DMS53 treated with DMSO at 0.1 percent for 48 hours (cell line): ENCODE results near the gene CMKLR1.

ENCODE experiments used
- DNase-seq: peaks from one replicate; lab custom pipeline; 2025; ENCODE audit not compliant: unreplicated experiment; lab: John Stamatoyannopoulos, UW

Gene CMKLR1, protein sequence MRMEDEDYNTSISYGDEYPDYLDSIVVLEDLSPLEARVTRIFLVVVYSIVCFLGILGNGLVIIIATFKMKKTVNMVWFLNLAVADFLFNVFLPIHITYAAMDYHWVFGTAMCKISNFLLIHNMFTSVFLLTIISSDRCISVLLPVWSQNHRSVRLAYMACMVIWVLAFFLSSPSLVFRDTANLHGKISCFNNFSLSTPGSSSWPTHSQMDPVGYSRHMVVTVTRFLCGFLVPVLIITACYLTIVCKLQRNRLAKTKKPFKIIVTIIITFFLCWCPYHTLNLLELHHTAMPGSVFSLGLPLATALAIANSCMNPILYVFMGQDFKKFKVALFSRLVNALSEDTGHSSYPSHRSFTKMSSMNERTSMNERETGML

DNA sequence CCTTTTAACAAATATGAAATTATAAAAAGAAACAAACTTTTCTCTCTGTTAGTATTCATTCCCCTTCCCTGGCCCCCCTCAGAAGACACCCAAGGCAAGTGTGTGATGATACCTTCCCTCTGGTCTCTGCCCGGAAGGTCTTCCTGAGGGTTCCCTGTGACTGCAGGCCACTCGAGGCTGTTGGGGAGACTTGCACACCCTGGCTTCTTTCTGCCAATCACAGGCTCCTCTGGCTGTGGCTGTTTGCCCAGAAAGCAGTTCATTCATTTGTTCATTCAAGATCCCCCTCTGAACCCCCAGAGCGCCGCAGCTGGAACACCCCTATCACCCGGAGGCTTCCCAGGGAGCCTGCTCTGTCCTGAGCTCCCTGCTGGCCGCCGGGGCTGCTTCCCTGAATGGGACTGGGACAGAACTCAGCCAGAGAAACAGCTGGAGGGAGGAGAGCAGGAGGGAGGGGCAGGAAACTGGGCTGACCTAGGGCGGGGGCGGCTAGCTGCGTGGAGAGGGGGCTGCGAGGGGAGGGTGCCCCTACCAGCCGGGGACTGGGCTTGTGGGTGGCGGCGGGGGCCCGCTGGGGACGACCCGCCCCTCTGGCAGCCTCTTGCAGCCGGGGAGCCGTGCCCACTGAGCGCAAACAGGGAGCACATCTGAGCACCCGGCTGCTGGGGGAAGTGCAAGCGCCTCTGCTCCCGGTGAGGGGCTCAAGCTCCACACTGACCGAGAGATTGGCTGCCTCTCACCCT, at the start of gene CMKLR1:
Gene CMKLR1, minus strand, starts transcription at position 397 of the 743 bp plus-strand sequence. CDS start 45,720 bp downstream, outside the sequence.
- DNase-seq = no peak

DNA sequence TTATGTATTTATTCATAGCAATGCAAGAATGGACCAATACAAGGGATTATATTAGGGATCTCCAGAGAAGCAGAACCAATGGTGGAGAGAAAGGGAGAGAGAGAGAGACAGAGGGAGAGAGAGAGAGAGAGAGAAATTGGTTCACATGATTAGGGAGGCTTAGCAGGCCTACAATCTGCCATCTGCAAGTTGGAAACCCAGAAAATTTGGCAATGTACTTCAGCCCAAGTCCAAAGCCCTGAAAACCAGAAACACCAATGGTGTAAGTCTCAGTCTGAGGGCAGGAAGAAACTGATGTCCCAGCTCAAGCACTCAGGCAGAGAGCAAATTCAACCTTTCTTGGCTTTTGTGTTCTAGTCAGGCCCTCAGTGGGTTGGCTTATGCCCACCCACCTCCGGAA, 48.7 kb upstream of the CMKLR1 start:
- DNase-seq = no peak

DNA sequence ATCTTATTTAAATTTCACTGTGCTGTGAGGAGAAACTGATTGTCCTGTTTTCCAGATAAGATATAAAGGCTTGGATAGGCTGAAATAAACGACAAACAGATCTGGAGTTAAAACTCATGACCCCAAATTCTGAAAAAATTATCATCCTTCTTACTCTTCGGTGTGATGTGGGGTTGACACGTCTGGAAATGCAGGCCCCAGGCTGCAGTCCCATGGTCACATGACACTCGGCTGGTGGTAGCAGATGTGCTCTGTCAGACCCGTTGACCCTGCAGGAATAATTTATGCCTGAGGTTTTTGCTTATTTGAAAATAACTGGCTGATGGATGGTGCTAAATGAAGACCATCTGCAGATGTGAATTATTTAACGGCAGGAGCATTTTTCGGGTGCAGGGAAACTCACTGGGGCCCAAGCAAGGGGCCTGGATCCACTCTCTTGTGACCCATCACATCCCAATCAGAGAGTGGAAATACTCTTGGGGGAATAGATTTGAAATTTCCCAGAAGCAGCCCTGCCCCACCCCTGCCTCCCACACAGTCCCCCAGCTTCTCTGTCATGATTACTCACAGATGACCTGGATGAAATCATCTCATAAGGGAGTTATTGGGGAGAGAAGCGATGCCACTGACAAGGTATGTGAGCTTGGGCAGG, 47.7 kb upstream of the CMKLR1 start:
- DNase-seq = no peak

DNA sequence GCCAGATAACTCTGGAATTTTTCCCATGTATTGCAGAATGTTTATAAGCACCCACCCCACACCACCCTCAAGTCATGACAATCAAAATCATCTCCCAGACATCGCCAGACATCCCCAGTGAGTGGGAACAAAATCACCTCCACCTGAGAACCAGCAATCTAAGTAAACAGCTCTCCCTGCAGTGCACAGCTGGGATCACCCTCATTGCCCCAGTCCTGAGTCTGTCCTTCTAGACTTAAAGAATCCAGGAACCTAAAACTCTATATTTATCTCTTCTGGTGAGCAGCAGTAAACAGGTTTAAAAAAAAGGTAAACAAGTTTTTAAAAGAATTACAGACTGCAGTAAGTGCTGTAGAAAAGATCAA, 43.3 kb upstream of the CMKLR1 start:
- DNase-seq = no peak

DNA sequence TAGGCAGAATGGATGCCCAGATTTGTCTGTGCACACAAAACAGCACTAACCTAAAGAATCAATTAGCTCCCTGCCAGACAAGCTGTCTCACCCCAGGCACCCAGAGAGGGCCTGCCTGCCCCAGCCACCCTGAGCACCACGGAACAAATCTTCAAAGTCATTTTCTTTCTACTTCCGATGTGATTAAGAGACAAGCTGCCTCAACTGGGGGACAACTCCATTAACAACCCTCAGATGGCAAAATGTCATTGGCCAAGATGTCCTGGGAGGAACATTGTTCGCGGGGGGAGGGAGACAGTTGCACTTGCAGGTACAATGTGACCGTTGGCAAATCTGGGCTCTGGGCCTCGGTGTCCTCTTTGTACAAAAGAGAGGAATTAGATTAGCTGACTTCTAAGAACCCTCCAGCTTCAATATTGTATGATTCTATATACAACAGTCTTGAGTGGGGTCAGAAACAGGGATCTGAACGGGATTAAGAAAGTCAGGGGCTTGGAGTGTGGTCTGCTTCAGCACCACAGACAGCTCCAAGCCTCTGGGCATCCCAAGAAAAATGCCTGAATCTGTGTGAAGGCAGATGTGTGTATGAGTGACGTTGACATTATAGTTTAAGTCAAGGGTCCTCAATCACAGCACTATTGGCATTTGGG, 42.8 kb upstream of the CMKLR1 start:
- DNase-seq = no peak

DNA sequence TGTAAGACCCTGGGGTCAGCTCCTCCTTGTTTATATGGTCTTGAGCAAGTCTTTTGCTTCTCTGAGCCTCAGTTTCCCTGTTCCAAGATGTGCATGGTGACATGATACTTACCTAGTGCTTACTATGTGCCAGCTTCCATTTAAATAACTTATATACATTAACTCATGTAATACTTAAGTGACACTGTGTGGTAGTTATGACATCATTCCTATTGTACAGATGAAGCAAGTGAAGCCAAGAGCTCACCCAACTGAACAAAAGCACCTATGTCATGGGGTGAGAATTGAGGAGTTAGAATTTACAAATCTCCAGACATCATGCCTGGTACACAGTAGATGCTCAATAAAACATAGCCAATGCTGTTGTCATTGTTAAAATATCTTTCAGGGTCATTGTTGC, 41.3 kb upstream of the CMKLR1 start:
- no peak for DNase-seq

DNA sequence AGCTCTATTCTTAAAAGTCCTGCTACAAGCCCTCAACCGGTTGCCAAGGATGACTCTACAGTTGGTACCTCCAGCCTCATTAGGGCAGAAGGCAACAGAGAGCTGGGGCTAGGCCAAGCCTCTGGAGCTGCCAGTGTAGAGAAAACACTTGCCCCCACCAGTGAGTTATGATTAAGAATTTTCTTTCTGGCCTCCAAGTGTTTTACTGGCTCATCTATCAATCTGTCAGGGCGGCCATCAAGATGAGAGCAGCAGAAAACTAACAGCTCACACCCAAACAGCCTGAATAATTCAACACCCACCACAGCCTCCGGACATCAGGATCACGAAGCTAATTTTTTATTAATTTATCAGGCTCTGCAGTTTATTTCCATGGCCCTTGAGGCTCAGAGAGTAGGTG, 40.7 kb upstream of the CMKLR1 start:
- DNase-seq = no peak

DNA sequence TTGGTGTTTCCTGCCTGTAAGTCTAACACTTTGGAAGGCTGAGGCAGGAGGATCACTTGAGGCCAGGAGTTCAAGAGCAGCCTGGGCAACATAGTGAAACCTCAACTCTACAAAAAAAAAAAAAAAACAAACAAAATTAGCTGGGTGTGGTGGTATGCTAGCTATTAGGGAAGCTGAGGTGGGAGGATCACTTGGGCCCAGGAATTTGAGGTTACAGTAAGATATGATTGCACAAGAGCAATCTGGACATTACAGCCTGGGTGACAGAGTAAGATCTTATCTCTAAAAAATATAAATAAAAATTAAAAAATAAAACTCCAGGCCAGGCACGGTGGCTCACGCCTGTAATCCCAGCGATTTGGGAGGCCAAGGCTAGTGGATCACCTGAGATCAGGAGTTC, 39.8 kb upstream of the CMKLR1 start:
- no peak for DNase-seq

DNA sequence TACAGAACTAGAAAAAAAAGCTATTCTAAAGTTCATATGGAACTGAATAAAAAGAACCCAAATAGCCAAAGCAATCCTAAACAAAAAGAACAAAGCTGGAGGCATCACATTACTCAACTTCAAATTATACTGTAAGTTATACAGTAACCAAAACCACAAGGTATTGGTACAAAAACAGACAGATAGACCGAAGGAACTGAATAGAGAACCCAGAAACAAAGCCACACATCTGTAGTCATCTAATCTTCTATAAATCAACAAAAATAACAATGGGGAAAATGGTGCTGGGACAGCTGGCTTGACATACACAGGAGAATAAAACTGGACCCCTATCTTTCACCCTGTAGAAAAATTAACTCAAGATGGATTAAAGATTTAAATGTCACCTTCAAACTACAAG, 38.1 kb upstream of the CMKLR1 start:
- DNase-seq = no peak

DNA sequence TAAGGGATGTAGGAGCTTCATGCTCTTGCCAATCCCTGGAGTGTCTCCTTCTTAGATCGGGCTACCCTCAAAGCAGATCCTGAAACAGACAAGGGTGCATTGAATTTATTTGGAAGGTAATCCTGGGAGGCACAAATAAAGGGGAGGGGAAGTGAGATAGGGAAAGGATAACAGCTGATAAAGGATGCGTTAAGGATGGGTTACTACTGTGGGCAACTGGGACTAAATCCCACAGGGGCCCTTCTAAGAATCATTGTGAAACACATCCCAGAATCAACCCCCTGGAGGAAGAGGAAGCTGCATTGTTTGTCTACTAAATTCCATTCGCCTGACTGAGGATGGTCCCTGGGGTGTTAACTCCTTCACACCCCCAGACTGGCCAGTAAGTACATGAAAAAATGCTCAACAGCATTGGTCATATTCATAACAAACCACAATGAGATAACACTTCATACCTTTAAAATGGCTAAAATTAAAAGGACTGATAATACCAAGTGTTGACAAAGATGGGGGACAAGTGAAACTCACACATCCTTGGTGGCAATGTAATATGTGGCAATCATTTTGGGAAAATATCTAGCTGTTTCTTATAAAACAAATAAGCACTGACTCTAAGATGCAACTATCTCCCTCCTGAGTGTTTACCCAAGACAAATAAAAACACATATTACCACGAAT, 37.0 kb upstream of the CMKLR1 start:
- no peak for DNase-seq

DNA sequence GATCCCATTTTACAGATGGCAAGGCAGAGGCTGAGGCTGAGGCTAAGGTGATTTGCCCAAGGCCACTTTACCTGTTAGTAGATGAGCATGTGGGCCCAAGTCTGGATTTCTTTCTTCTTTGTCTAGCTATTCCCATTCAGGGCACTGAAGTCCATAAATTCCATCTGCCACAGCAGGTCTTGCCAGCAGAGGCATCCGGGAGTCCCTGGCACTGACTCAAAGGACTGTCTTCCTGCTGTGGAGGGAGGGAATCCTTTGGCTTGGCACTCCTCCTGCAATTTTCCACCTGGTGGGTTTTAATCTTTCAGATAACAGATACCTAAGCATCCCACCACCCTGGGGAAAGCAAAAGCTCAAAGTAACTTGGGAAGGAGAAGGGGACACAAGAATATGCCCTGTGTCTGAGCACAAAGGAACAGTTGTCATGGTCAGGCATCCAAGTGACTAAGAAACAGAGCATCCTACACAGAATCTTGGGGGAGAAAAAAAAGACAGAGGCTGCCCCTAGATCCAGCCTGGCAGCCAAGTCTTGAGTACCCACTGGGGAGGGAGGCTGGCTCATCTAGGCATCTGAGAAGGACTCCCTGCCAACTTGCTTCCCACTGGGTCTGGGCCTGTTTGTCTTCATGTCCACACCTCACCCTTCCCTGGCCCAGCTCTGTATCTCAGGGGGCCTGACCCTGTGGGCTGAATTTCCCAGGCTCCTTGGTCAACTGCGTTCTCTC, 35.6 kb upstream of the CMKLR1 start:
- no peak for DNase-seq

DNA sequence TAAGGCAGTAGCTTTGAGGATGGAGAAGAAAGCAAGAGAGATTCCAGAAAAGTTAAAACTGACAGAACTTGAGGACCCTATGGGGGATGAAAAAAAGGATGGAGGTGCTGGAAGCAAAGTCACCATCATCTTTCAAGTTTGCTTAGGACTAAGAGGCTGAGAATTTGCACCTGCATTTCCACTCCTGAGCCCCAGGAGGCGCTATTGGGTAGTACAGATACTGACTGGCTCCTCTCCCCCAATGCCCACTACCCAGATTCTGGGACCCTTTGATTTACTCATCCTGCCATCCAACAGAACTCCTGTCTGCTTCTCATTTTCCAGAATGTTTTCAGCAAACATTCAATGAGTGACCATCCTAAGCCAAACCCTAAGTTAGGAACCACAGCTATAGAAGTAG, 34.0 kb upstream of the CMKLR1 start:
- DNase-seq = no peak

DNA sequence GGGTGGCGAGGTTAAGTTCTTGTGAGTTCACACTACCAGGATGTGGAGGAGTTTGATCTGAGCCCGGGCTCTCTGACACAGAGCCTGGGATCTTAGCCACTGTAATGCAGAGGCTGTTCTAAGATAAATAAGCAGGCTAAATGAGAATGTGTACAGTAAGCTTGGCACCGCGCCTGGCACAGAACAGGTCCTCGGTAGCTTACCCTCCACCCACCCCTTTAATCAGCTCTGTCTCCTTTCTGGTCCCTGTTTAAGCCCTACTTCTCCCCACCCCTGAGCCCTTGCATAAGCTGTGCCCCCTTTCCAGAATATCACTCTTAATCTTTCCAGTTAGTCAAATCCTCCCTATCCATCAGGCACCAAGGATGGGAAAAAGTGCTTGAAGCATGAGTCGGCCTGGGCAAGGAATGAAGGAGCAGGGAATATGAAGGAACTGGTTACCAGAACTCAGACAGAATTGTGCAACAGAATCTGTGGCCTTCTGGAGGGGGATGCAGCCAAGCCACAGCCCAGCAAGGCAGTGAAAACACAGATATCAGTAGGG, 32.8 kb upstream of the CMKLR1 start:
- DNase-seq = no peak

DNA sequence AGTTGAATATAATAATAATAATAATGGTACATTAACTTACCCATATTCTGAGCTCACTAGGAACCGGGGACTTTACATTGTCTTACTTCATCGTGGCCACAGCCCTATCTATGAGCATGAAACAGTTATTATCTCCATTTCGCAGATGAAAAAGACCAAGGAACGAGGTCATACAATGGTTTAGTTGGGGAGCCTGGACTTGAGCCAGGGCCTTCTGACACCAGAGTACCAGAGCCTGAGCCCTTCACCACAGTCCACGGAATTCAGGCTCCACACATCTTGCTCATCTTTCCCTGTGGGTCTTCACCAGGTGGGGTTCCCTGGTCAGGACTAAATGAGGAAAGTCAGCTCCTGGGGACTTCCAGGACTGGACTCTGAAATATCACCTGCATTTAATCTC, 31.3 kb upstream of the CMKLR1 start:
- no peak for DNase-seq

DNA sequence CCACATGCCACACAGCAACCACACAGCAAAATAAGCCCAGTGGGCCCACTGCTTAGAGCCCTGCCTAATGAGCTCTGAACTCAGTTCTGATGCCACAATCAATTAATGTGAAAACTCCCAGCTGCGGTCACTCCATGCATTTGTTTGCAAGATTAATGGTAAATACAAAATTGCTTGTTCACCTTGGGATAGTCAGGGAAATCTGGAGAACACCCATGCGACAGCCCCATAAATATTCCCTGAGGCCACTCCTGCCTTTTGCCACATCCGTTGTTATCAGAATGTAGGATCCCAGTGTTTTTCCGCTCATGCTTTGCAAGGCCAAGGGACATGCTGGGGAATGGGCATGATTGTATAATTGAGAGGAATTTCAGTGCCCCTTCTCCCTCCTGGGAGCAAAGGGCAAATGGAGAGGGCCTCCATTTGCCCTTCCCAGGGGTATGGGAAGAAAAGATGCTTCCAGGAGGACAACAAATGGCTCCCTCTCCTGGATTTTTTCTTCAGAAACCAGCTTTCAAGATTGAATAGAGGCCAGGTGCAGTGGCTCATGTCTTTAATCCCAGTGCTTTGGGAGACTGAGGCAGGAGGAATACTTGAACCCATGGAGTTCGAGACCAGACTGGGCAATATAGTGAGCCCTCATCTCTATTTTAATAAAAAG, 30.8 kb upstream of the CMKLR1 start:
- no peak for DNase-seq

DNA sequence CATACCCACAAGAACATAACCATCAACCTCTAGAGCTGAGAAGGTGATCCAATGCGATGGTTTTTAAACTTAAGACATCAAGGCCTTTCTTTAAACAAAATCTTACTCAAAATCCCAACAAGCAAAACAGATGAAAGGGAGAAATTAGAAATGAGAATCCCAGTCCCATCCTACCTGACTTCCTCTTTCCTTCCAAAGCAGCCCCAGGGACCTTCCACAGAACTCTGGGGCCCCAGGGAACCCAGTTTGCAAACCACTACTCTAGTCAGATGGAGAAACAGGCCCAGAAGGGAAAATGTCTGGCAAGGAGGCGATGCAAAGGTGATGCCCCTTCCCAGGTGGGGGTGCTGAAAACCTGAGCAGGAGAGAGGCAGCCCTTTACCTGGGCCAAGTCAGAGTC, 29.0 kb upstream of the CMKLR1 start:
- no peak for DNase-seq

DNA sequence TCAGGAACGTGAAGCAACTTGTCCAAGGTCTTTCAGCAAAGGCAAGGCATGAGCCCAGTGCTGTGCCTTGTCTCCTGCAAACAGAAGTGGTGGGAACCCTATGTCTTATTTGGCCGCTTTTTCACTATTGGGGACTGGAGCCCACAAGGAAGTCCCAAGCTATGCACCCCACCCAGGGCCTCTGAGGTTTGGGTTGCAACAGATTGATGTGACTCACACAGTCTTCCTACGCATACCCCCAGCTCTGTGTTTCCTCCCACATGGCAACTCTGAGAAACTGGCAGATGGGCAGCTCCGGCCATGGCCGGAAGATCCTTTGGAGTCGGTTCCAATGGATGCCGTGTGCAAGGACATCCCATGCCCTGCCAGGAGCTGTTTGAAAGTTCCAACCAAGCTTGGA, 28.3 kb upstream of the CMKLR1 start:
- DNase-seq = no peak

DNA sequence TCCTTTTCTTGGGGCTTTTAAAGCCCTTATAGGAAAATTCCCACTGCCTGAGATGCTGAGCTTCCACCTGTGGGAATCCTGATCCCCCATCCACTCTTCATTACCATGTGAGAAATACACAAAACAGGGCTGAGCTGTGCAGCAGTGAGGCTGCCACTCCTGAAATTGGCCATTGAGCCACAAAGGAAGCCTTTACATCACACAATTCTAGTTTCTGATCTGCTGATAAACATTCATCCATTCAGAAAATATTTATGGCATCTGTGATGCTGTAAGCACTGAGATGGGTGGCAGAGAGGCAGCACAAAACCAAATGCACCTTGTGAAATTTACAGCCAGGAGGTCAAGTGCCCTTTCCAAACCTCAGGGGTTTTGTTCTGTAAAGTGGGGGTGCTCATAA, 26.2 kb upstream of the CMKLR1 start:
- no peak for DNase-seq

DNA sequence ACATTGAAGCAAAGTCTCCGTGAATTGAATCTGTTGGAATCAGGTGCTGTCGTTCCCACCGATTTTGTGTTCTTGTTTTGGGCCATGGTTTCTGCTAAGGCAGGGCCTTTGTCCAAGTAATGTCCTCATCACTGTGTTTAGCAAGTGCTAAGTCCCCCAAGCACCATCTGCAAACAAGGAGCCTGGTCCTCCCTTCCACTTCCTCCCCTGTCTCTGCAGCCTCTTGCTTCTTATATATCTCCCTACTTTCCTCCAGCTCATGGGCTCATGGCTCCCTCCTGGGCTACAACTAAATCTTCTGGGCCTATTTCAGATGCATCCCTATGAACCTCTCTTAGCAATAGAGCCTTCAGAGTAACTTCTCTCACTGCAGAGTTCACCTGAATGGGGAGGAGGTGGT, 25.8 kb upstream of the CMKLR1 start:
- DNase-seq = no peak

DNA sequence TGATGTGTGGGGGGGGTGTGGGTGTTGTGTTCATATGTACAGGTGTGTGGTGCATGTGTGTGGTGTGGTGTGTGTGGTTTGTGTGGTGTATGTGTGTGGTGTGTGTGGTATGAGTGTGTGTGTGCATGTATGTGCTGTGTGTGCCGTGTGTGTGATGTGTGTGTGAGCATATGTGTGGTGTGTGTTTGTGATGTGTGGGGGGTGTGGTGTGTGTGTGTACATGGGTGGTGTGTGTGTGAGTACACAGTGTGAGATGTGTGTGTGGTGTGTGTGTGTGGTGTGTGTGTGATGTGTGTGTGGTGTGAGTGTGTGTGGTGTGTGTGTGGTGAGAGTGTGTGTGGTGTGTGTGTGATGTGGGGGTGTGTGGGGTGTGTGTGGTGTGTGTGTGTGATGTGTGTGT, 24.5 kb upstream of the CMKLR1 start:
- no peak for DNase-seq
